ENCODE measurements around the gene INTS1. TPM values are rescaled to one million over a fixed set of nuclear protein-coding genes. Genes with fewer than 3 reads are reported as not detected.

Gene INTS1
- total RNA-seq, 4 donors from 2014 or later = 19.0 to 71.6 (median 23.8) TPM

DNA sequence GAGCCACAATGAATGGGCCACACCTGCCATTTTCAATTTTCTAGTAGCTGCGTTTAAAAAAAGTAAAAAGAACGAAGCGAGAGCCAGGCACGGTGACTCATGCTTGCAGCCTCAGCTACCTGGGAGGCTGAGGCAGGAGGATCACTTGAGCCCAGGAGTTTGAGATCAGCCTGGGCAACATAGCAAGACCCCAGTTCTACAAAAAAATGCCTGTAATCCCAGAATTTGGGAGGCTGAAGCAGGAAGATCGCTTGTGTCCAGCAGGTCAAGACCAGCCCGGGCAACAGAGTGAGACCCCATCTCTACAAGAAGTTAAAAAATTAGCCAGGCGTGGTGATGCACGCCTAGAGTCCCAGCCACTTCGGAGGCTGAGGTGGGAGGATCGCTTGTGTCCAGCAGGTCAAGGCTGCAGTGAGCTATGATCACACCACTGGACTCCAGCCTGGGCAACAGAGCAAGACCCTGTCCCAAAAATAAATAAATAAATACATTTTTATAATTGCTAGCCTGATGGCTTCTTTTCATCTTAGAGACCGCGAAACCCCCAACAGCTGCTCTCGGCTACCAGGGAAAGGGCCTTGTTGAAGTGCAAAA is 77.0 kb downstream of the INTS1 start:
- TF ChIP-seq, protein P1, sequence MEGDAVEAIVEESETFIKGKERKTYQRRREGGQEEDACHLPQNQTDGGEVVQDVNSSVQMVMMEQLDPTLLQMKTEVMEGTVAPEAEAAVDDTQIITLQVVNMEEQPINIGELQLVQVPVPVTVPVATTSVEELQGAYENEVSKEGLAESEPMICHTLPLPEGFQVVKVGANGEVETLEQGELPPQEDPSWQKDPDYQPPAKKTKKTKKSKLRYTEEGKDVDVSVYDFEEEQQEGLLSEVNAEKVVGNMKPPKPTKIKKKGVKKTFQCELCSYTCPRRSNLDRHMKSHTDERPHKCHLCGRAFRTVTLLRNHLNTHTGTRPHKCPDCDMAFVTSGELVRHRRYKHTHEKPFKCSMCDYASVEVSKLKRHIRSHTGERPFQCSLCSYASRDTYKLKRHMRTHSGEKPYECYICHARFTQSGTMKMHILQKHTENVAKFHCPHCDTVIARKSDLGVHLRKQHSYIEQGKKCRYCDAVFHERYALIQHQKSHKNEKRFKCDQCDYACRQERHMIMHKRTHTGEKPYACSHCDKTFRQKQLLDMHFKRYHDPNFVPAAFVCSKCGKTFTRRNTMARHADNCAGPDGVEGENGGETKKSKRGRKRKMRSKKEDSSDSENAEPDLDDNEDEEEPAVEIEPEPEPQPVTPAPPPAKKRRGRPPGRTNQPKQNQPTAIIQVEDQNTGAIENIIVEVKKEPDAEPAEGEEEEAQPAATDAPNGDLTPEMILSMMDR (IDR thresholded peaks at IDR 0.05; ENCODE audit: low read depth) = no peak

DNA sequence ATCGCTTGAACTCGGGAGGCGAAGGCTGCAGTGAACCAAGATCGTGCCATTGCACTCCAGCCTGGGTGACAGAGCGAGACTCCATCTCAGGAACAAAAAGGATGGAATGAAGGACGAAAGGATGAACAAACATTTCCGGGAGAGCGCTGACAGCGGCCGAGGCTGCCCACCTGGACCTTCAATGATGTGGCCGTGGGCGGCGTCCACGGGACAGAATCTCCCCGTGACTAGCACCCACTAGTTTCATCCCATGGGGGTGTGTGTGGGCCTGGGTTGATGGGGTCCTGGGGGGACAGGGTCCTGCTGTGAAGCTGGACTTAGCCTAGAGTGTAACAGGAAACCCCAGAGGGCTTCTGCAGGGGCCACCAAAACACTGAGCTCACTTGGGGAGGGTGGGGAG is 77.7 kb downstream of the INTS1 start:
- TF ChIP-seq, protein P1 (IDR thresholded peaks at IDR 0.05; ENCODE audit: low read depth) = no peak

DNA sequence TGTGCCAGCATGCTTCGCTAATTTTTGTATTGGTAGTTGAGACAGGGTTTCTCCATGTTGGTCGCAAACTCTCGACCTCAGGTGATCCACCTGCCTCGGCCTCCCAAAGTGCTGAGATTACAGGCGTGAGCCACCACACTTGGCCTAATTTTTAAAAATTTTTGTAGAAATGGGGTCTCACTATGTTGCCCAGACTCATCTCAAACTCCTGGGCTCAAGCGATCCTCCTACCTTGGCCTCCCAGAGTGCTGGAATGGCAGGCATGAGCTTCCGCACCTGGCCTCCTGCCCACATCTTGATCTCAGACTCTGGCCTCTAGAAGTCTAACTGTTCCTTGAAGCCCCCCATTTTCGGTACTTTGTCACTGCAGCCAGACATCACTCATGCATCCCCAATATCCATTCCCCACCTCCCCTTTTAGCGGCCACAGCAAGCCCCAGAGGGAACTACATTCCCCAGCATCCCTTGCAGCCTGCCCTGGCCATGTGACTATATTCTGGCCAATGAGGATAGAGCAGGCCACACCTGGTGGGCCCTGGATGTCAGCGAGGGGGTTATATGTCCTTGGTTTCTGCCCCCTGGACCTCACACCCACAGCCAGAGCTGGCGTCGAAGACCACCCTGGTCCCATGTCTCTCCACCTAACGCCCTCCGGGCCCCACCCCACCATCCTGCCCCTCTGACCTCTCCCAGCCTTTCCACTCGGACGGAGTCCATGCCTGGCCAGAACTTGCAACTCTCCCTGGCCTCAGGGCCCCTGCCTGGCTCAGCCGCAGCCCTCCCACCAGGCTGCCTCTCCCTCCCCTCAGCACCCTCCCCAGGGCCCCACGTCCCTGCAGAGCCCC is 78.7 kb downstream of the INTS1 start:
- TF ChIP-seq, protein P1 (IDR thresholded peaks at IDR 0.05; ENCODE audit: low read depth) = no peak

DNA sequence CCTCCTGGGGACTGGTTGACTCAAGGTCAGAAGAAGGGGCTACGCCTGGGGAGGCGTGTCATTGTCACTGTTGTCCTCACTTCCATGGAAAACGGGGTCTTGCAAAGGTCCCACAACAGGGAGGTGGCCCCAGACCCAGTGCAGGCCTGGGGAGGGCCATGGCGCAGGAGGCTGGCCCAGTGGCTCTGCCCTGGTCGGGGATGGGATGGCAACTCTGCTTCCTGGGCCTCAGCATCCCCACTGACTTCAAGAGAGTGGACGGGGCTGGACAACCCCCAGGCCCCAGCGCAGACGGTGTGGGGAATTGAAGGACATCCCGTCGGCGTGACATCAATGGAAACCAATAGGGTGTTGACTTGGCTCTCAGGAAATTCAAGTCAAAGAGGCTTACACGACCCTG is 80.1 kb downstream of the INTS1 start:
- TF ChIP-seq, protein P1 (IDR thresholded peaks at IDR 0.05; ENCODE audit: low read depth) = no peak

DNA sequence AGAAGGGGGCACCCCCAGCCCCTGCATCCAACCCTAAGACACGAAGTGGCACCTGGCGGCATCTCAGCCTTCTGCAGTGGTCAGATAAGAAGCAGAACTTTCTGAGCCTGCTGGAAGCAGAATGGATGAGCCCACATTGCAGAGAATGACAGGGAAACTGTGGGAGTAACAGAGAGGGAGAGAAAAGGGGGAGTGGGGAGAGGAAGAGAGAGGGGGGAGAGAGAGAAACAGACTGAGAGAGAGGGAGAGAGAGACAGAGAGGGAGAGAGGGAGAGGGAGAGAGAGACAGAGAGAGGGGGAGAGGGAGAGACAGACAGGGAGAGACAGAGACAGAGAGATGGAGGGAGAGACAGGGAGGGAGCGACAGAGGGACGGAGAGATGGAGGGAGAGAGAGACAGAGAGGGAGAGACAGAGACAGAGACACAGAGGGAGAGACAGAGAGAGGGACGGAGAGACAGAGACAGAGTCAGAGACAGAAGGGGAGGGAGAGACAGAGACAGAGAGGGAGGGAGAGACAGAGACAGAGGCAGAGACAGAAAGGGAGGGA is 80.9 kb downstream of the INTS1 start:
- TF ChIP-seq, protein P1 (IDR thresholded peaks at IDR 0.05; ENCODE audit: low read depth) = no peak

DNA sequence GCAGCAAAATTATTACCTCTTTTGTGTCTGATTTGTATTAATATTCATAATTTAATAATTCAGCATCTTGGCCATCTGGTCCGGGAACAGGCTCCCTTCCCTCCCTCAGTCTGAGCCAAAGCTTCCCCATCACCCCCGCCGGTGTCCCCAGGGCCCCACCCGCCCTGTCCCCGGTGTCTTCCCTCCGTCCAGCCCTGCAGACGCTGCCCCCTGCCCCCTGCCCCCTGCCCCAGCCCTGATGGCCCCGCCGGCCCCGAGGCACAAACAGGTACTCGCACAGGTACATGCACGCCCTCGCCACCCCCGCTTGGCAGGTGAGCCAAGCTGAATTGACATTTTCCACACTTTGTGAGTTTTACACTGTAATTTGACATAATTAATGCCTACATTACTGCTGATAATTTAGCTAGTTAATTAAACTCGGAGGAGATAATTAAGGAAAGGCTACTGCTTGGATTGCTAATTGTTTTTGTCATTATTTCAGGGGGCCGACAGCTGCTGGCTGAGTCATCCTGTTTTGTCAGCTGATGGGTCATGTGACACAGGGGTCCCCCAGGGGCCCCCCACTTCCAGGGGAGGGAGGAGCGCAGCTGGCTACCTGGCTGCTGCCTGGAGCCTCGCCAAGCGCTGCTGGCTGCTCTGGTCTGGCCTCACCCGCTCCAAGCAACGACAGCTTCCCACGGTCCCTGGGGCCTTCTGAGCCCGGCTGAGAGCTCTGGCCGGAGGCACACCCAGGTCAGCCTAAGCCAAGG is 81.5 kb downstream of the INTS1 start:
- TF ChIP-seq, protein P1 (IDR thresholded peaks at IDR 0.05; ENCODE audit: low read depth) = no peak

DNA sequence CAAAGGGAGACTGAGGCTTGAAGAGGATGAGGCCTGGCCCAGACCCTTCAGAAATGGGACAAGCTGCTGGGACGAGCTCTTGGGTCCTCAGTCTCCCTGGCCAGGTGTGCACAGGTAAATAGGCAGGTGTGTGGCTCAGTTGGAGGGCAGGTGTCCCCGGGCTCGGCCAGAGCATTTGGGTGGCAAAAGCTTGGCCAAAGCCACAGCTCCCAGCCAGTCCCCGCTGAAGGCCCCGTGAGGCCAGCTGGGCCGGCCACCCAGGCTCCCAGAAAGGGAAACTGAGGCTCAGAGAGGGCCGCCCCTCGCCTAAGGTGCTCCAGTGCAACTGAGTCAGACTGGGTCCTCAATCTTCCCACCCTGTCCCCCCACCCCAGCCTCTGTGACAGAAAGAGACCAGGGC is 82.2 kb downstream of the INTS1 start:
- TF ChIP-seq, protein P1 (IDR thresholded peaks at IDR 0.05; ENCODE audit: low read depth) = no peak

All from subcutaneous adipose tissue (tissue), 4 donors.